ENCODE data around the gene ZFYVE9.

- no peak for TF ChIP-seq FOXA1 (IDR thresholded peaks at IDR 0.05)
- TF ChIP-seq ELF4 (IDR thresholded peaks at IDR 0.05): no peak
- no peak for TF ChIP-seq HDGF (IDR thresholded peaks at IDR 0.05; ENCODE audit: borderline replicate concordance)
- no peak for TF ChIP-seq BHLHE40 (IDR thresholded peaks at IDR 0.05; ENCODE audit: borderline replicate concordance)
- no peak for TF ChIP-seq SUZ12 (IDR thresholded peaks at IDR 0.05)
- no peak for TF ChIP-seq SP1 (IDR thresholded peaks at IDR 0.05)
These were observed 25.3 kb downstream of the ZFYVE9 start for GRCh38 chr1:52166996-52167753.
